Lower lobe of right lung (tissue), 2 donors: ENCODE results near the gene WNT9A. TPM values are rescaled to one million over a fixed set of nuclear protein-coding genes. Genes with fewer than 3 reads are reported as not detected.

Experiments used
- ATAC-seq, 2 donors: fragments of 200-7000 bp; cut with Tn5 transposase; one replicate each; pipeline ENCODE4 v1.9.1; 2020 to 2022; ENCODE audit warnings: mild to moderate bottlenecking in 2 of 2, moderate library complexity in 2 of 2
- DNase-seq: peaks from one replicate; pipeline ENCODE4 v3.0.0-alpha.2; 2020
- H3K27ac ChIP-seq: fragments of 200-600 bp; one replicate; pipeline ENCODE4 v1.8.0; 2022
- H3K27me3 ChIP-seq: fragments of 200-600 bp; one replicate; pipeline ENCODE4 v1.8.0; 2022; ENCODE audit warnings: low read depth
- H3K36me3 ChIP-seq: fragments of 200-600 bp; one replicate; pipeline ENCODE4 v1.8.0; 2022; ENCODE audit warnings: mild to moderate bottlenecking
- H3K4me1 ChIP-seq: fragments of 200-600 bp; one replicate; pipeline ENCODE4 v1.8.0; 2022
- H3K4me3 ChIP-seq: fragments of 200-600 bp; one replicate; pipeline ENCODE4 v1.8.0; 2022; ENCODE audit warnings: mild to moderate bottlenecking
- H3K9me3 ChIP-seq: fragments of 200-600 bp; one replicate; pipeline ENCODE4 v1.8.0; 2022
- intact Hi-C: fragments of 100-400 bp; cut with DNase I; formaldehyde crosslinking; loops from one replicate; pipeline ENCODE4 v1.11.0; 2022
- total RNA-seq: library from RNA; stranded (reverse); fragmentation: NEBNext Ultra II Directional; extraction: Animal tissue kit (Norgen Biotek cat#: 25700); gene quantifications from one replicate; pipeline ENCODE4 v1.2.1, GENCODE V29; 2021
- TF ChIP-seq, protein P1 (sequence below): fragments of 200-600 bp; IDR thresholded peaks from one replicate; pipeline ENCODE4 v1.8.0; 2022; ENCODE audit warnings: antibody characterized with exemption, mild to moderate bottlenecking
- donor health status: DM: no; HTN: yes; CAD: no; lungs with severe emphysema.

The WNT9A gene
- total RNA-seq, 1 donor from 2014 or later = 7.0 TPM

DNA sequence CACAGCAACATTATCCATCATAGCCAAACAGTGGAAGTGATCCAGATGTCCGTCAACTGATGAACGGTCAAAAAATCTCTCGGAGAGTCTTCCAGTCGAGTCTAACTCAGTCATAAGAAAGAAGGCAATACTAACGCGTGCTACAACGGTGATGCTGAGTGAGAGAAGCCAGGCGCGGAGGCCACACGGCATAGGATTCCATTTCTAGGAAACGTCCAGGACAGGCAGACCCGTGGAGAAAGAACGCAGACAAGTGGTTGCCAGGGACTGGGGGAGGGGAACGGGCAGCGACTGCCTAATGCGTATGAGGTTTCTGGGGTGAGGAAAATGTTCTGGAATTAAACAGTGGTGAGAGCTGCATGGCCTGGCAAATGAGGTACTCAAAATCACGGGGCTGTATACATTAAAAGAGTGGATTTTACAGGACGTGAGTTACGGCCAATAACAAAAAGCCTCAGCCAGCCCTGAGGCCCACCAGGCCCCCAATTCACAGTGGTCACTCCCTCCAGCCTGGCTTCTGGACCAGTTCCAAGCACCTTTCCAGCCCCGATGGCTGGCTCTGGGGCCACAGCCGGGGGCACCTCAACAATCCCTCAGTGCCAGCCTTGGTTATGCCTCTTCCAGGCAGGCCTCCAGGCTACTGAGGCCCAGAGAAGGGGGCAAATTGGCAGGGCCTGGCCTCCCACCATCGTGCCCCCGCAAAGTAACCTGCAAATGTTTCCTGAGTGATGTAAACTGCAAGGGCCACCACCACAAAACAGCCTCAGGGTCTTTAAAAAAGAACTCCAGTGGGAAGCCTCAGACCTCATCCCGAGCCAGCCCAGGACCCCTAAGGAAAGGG lies 3.4 kb downstream of the WNT9A start:
- Histone ChIP-seq H3K27me3 (peaks cover 15% of the 10 kb centered on the region), H3K36me3 (no peaks in the 10 kb centered on the region), H3K9me3 (no peaks in the 10 kb centered on the region), H3K4me1 (peaks cover 37% of the 10 kb centered on the region), H3K4me3 (no peak overlapping the region), H3K27ac (peak overlapping the region; percentile 73)
- DNase-seq (peak; percentile 43), ATAC-seq (no peak)
- TF ChIP-seq, protein P1, sequence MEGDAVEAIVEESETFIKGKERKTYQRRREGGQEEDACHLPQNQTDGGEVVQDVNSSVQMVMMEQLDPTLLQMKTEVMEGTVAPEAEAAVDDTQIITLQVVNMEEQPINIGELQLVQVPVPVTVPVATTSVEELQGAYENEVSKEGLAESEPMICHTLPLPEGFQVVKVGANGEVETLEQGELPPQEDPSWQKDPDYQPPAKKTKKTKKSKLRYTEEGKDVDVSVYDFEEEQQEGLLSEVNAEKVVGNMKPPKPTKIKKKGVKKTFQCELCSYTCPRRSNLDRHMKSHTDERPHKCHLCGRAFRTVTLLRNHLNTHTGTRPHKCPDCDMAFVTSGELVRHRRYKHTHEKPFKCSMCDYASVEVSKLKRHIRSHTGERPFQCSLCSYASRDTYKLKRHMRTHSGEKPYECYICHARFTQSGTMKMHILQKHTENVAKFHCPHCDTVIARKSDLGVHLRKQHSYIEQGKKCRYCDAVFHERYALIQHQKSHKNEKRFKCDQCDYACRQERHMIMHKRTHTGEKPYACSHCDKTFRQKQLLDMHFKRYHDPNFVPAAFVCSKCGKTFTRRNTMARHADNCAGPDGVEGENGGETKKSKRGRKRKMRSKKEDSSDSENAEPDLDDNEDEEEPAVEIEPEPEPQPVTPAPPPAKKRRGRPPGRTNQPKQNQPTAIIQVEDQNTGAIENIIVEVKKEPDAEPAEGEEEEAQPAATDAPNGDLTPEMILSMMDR = no peak
- intact Hi-C loops = no loop called here

DNA sequence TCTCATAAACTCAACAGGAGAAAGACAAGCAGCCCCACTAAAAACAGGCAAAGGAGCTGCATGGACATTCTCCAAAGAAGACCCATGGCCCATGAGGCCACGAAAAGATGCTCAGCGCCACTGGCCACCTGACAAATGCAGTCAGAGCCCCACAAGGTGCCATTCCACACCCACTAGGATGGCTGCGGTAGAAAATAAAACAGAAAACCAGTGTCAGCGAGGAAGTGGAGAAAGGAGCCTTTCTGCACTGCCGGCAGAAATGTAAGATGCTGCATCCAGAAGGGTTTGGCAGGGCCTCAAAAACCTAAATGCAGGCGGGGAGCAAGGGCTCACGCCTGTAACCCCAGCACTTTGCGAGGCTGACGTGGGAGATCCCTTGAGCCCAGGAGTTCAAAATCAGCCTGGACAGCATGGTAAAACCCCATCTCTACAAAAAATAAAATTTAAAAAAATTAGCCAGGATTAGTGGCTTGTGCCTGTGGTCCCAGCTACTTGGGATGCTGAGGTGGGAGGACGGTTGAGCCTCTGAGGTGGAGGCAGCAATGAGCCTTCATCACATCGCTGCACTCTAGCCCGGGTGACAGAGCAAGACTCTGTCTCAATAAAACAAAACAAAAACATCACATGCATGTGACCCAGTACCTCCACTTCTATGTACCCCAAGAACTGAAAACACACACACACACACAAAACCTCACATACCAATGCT lies 4.2 kb downstream of the WNT9A start:
- ATAC-seq (no peak), DNase-seq (no peak)
- TF ChIP-seq, protein P1 = no peak
- Histone ChIP-seq H3K36me3 (no peaks in the 10 kb centered on the region), H3K27ac (no peak overlapping the region), H3K4me3 (no peak overlapping the region), H3K27me3 (peaks cover 7% of the 10 kb centered on the region), H3K9me3 (no peaks in the 10 kb centered on the region), H3K4me1 (peaks cover 31% of the 10 kb centered on the region)
- intact Hi-C loops = no loop called here

DNA sequence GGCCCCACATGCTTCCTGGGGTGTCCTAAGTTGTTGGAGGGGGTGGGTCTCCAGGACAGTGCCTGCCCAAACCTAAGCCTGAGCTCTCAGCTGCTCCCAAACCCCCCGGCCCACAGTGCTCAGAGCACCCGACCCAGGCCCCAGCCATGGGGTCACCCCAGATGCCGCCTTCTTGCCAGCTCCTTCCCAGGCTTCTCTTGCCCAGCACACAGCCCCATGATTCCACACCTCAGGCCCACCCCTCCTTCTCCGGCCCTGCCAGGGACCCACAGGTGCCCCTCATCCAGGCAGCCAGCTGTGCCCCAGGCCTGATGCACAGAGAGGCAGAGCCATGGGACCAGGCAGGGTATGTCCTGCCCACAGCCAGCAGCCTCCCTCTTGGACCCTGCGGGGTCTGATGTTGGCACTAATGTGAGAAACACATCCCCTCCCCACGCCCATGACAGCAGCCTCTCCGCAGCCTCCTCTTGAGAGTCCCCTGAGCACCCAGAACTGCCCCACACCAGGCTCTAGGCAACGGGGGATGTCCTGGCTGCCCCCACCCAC lies 4.9 kb downstream of the WNT9A start:
- ATAC-seq (no peak), DNase-seq (no peak)
- no peak overlapping the region for H3K27ac ChIP-seq
- TF ChIP-seq, protein P1 = no peak
- H3K4me3 ChIP-seq = no peak overlapping the region
- peaks cover 3% of the 10 kb centered on the region for H3K27me3 ChIP-seq
- intact Hi-C loops = no loop called here
- H3K36me3 ChIP-seq = no peaks in the 10 kb centered on the region
- peaks cover 27% of the 10 kb centered on the region for H3K4me1 ChIP-seq
- H3K9me3 ChIP-seq = no peaks in the 10 kb centered on the region

DNA sequence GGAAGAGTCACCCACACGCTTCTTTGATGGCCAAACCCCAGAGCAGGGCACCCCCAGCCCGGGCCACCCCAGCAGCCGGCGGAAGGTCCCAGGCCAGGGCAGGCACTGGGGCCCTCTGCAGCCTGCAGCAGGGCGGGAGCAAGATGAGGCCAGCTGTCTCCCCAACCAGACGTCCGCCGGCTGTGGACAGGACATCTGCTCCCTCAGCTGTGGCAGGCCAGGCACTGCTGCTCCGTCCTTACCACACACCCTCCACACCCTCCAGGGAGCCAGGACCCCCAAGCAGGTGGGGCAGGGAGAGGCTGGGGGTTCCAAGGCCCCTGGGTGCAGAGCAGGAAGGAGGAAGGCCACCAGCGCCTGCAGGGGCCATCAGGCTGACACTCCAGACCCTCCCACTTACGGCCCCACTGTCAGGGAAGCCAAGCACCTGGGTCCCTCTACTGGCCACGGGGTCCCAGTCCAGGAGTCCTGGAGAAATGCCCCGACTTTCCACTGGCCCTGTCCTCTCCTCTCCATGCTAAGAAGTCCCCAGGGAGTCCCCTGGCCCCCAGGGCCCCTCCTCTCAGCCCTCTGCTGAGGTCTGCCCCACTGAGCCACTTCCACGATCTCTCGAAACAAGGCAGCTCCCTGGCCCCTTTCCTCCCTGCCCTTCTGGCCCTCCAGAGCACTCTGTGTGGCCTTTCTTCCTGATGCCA lies 5.6 kb downstream of the WNT9A start:
- Histone ChIP-seq H3K9me3 (no peaks in the 10 kb centered on the region), H3K27me3 (peaks cover 3% of the 10 kb centered on the region), H3K4me1 (peaks cover 25% of the 10 kb centered on the region), H3K36me3 (no peaks in the 10 kb centered on the region), H3K27ac (no peak overlapping the region), H3K4me3 (no peak overlapping the region)
- intact Hi-C loops = no loop called here
- TF ChIP-seq, protein P1 = no peak
- ATAC-seq (no peak), DNase-seq (no peak)

DNA sequence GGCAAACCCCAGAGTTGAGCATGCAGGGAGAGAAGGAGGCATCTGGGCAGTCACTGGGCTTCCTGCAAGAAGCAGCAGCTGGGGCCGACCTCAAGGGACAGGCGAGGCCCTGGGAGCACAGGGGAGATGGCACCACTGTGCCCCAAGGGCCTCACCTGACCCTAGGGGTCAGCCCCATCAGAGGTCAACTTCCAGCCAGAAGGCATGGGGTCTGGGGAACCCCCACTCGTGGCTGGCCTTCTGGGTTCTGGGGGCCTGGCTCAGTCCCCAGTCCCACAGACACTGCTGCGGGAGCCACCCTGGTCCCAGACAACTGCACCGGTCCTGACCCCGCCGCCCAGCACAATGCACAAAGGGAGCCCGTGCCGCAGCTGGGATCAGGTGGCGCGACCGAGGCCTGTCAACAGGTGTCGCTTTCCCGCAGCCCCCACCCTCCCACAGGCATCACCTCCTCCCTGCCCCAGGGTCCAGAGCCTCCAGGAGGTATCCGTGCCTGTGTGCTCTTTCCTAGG lies 6.2 kb downstream of the WNT9A start:
- Histone ChIP-seq H3K4me3 (no peak overlapping the region), H3K27ac (no peak overlapping the region), H3K27me3 (no peaks in the 10 kb centered on the region), H3K4me1 (peaks cover 19% of the 10 kb centered on the region), H3K9me3 (no peaks in the 10 kb centered on the region), H3K36me3 (no peaks in the 10 kb centered on the region)
- TF ChIP-seq, protein P1 = no peak
- intact Hi-C loops = no loop called here
- peak; percentile 34 for DNase-seq
- ATAC-seq = no peak
